ENCODE results near the gene SH3RF1.

Gene SH3RF1

GRCh38 chr4:169275180-169275579, 4.4 kb upstream of the SH3RF1 start:
- DNase-seq (ENCODE audit: low spot score) = no peak

- DNase-seq (ENCODE audit: low spot score) = no peak
These were observed 3.3 kb upstream of the SH3RF1 start for GRCh38 chr4:169274033-169274432.

- no peak for DNase-seq (ENCODE audit: low spot score)
These were observed 1.6 kb upstream of the SH3RF1 start for GRCh38 chr4:169272265-169272886.

GRCh38 chr4:169271692-169272007, 894 bp upstream of the SH3RF1 start:
- DNase-seq (ENCODE audit: low spot score) = no peak

GRCh38 chr4:169269916-169270809, 593 bp downstream of the SH3RF1 start:
- no peak for DNase-seq (ENCODE audit: low spot score)

GRCh38 chr4:169268951-169269760, 1.6 kb downstream of the SH3RF1 start:
- no peak for DNase-seq (ENCODE audit: low spot score)

- DNase-seq (ENCODE audit: low spot score) = no peak
These were observed 3.7 kb downstream of the SH3RF1 start for GRCh38 chr4:169267070-169267469.

- DNase-seq (ENCODE audit: low spot score) = no peak
These were observed 4.1 kb downstream of the SH3RF1 start for GRCh38 chr4:169266661-169267060.

GRCh38 chr4:169266081-169266480, 4.7 kb downstream of the SH3RF1 start:
- DNase-seq (ENCODE audit: low spot score) = no peak

- no peak for DNase-seq (ENCODE audit: low spot score)
These were observed 6.9 kb downstream of the SH3RF1 start for GRCh38 chr4:169263791-169264392.

- DNase-seq (ENCODE audit: low spot score) = no peak
These were observed 10.4 kb downstream of the SH3RF1 start for GRCh38 chr4:169260217-169260866.

GRCh38 chr4:169259271-169259670, 11.5 kb downstream of the SH3RF1 start:
- no peak for DNase-seq (ENCODE audit: low spot score)

- DNase-seq (ENCODE audit: low spot score) = no peak
These were observed 12.6 kb downstream of the SH3RF1 start for GRCh38 chr4:169258141-169258540.

- DNase-seq (ENCODE audit: low spot score) = no peak
These were observed 13.6 kb downstream of the SH3RF1 start for GRCh38 chr4:169256856-169257761.

GRCh38 chr4:169256101-169256612, 14.6 kb downstream of the SH3RF1 start:
- DNase-seq (ENCODE audit: low spot score) = no peak

- peak; percentile 57 for DNase-seq (ENCODE audit: low spot score)
These were observed 16.2 kb downstream of the SH3RF1 start for GRCh38 chr4:169254546-169254983.

GRCh38 chr4:169253904-169254303, 16.9 kb downstream of the SH3RF1 start:
- no peak for DNase-seq (ENCODE audit: low spot score)

- DNase-seq (ENCODE audit: low spot score) = no peak
These were observed 17.6 kb downstream of the SH3RF1 start for GRCh38 chr4:169253113-169253671.

- DNase-seq (ENCODE audit: low spot score) = no peak
These were observed 18.2 kb downstream of the SH3RF1 start for GRCh38 chr4:169252339-169253112.
